ENCODE data around the gene COL28A1. TPM values are rescaled to one million over a fixed set of nuclear protein-coding genes. Genes with fewer than 3 reads are reported as not detected.

Gene COL28A1
- total RNA-seq, 1 experiment from 2014 or later: 2.2 TPM

- Histone ChIP-seq H3K36me3 (ENCODE audit: low read depth) (no peaks in the 10 kb centered on the region), H3K79me2 (ENCODE audit: low read depth) (no peaks in the 10 kb centered on the region), H3K9me3 (ENCODE audit: insufficient read depth, low read depth) (no peaks in the 10 kb centered on the region), H3K4me2 (peak overlapping the region; percentile 43), H3K9me2 (ENCODE audit: insufficient read depth) (no peaks in the 10 kb centered on the region), H3F3A (ENCODE audit: insufficient read depth, low read depth) (peaks cover 15% of the 10 kb centered on the region; the same call in 1 of the 2 replicates), H3K27me3 (ENCODE audit: insufficient read depth, low read depth) (no peaks in the 10 kb centered on the region), H2AFZ (no peak overlapping the region), H3K4me3 (no peak overlapping the region), H4K20me1 (ENCODE audit: insufficient read depth) (no peaks in the 10 kb centered on the region), H3K4me1 (replicated peaks; ENCODE audit: insufficient read depth) (peaks cover 24% of the 10 kb centered on the region), H3K27ac (peak overlapping the region; percentile 37)
- DNase-seq: peak in 1 of 2 experiments; percentile 94
- intact Hi-C loops (cut with micrococcal nuclease; ENCODE audit: unreplicated experiment): loop anchor here (5.0 kb wide), 1 partner anchor 222 kb away; no protein-coding TSS in a partner anchor
- ChIA-PET CTCF (no interaction called here), POLR2A (ENCODE audit: unreplicated experiment) (no interaction called here)
- no peak for TF ChIP-seq EZH2 (IDR thresholded peaks at IDR 0.05; ENCODE audit: low read depth)
- no TSS peak for BruUV-seq (replicated peaks)
Measured at GRCh38 chr7:7324698-7325097, 211.0 kb downstream of the COL28A1 start.

DNA sequence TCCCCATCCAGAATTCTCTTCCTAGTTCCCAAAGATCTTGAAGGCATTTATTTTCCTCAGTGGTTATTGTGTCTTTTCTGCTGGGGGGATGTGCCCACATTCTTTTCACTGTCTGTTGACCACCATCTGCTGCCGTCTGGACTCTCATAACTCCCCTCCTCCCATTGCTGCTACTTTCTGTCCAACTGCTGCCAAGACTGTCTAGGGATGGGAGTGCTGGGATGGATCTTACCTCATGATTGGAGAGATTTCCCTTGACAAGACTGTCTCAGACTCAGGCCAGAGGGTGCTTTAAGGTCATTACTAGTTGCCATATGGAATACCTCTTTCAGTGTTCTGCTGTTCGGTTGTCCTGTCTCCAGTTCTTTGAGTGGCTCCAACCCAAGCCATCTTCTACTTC lies 211.8 kb downstream of the COL28A1 start:
- Histone ChIP-seq H3K9me3 (ENCODE audit: insufficient read depth, low read depth) (no peaks in the 10 kb centered on the region), H3K4me3 (no peak overlapping the region), H3K9me2 (ENCODE audit: insufficient read depth) (no peaks in the 10 kb centered on the region), H3F3A (ENCODE audit: insufficient read depth, low read depth) (peaks cover 15% of the 10 kb centered on the region; the same call in 1 of the 2 replicates), H2AFZ (no peak overlapping the region), H3K4me1 (replicated peaks; ENCODE audit: insufficient read depth) (peaks cover 24% of the 10 kb centered on the region), H4K20me1 (ENCODE audit: insufficient read depth) (no peaks in the 10 kb centered on the region), H3K79me2 (ENCODE audit: low read depth) (no peaks in the 10 kb centered on the region), H3K4me2 (peak overlapping the region; percentile 43), H3K27ac (peak overlapping the region; percentile 37; the same call in 1 of the 2 replicates), H3K36me3 (ENCODE audit: low read depth) (no peaks in the 10 kb centered on the region), H3K27me3 (ENCODE audit: insufficient read depth, low read depth) (no peaks in the 10 kb centered on the region)
- intact Hi-C loops (cut with micrococcal nuclease; ENCODE audit: unreplicated experiment): loop anchor here (5.0 kb wide), 1 partner anchor 222 kb away; no protein-coding TSS in a partner anchor
- DNase-seq: no peak
- POLR2A ChIA-PET (ENCODE audit: unreplicated experiment): no interaction called here
- CTCF ChIA-PET: no interaction called here
- BruUV-seq (replicated peaks): no TSS peak
- no peak for TF ChIP-seq CTCF (conservative IDR thresholded peaks at IDR 0.05)
- TF ChIP-seq EZH2 (IDR thresholded peaks at IDR 0.05; ENCODE audit: low read depth): no peak

DNA sequence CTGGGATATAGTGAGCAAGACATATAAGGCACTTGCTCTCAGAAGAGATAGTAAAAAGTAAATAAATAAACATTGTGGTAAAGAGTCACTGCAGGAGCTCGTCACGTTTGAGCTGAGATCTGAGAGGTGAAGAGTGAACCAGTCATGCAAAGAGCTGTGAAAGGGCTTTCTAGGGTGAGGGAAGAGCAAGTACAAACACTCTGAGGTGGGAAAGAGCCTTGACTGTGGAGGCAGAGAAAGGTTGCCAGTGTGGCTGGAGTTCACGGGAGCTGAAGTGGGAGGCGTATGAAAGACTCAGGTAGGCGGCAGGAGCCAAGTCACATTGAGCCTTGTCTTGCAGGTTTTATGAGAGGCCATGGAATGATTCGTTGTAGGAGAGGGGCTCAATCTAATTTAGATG lies 212.3 kb downstream of the COL28A1 start:
- Histone ChIP-seq H3K4me3 (no peak overlapping the region), H3K27me3 (ENCODE audit: insufficient read depth, low read depth) (no peaks in the 10 kb centered on the region), H3K4me2 (no peak overlapping the region), H4K20me1 (ENCODE audit: insufficient read depth) (no peaks in the 10 kb centered on the region), H2AFZ (no peak overlapping the region), H3K79me2 (ENCODE audit: low read depth) (no peaks in the 10 kb centered on the region), H3K9me3 (ENCODE audit: insufficient read depth, low read depth) (no peaks in the 10 kb centered on the region), H3K36me3 (ENCODE audit: low read depth) (no peaks in the 10 kb centered on the region), H3K27ac (no peak overlapping the region), H3F3A (ENCODE audit: insufficient read depth, low read depth) (peaks cover 15% of the 10 kb centered on the region; the same call in 1 of the 2 replicates), H3K4me1 (replicated peaks; ENCODE audit: insufficient read depth) (peaks cover 24% of the 10 kb centered on the region), H3K9me2 (ENCODE audit: insufficient read depth) (no peaks in the 10 kb centered on the region)
- DNase-seq: no peak
- BruUV-seq (replicated peaks): no TSS peak
- ChIA-PET POLR2A (ENCODE audit: unreplicated experiment) (no interaction called here), CTCF (no interaction called here)
- intact Hi-C loops (cut with micrococcal nuclease; ENCODE audit: unreplicated experiment): loop anchor here (5.0 kb wide), 1 partner anchor 221 kb away; no protein-coding TSS in a partner anchor
- no peak for TF ChIP-seq EZH2 (IDR thresholded peaks at IDR 0.05; ENCODE audit: low read depth)
- TF ChIP-seq CTCF (conservative IDR thresholded peaks at IDR 0.05): no peak

DNA sequence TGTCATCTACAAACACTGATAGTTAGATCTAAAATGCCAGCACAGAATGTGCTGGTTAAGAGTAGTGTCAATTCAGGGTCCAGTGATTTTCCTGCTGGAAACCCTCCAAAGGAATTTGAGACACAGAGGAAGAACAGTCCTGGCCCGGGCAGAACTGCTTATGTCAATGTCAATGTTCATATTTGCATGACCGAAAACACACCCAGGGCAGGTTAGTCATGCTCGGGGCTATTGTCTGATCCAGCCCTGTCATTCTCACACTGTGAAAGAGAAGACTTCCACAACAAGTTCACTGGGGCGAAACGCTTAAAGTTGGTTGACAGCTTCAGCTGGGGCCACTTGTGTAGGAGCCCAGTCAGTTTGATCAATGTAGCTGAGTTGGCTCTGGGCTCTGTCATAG lies 214.0 kb downstream of the COL28A1 start:
- Histone ChIP-seq H3K4me3 (no peak overlapping the region), H4K20me1 (ENCODE audit: insufficient read depth) (no peaks in the 10 kb centered on the region), H3K9me3 (ENCODE audit: insufficient read depth, low read depth) (no peaks in the 10 kb centered on the region), H3K4me1 (replicated peaks; ENCODE audit: insufficient read depth) (peaks cover 24% of the 10 kb centered on the region), H3K79me2 (ENCODE audit: low read depth) (no peaks in the 10 kb centered on the region), H3K4me2 (no peak overlapping the region), H3K9me2 (ENCODE audit: insufficient read depth) (no peaks in the 10 kb centered on the region), H3F3A (ENCODE audit: insufficient read depth, low read depth) (peaks cover 15% of the 10 kb centered on the region; the same call in 1 of the 2 replicates), H3K27me3 (ENCODE audit: insufficient read depth, low read depth) (no peaks in the 10 kb centered on the region), H2AFZ (no peak overlapping the region), H3K27ac (no peak overlapping the region), H3K36me3 (ENCODE audit: low read depth) (no peaks in the 10 kb centered on the region)
- no peak for TF ChIP-seq EZH2 (IDR thresholded peaks at IDR 0.05; ENCODE audit: low read depth)
- TF ChIP-seq CTCF (conservative IDR thresholded peaks at IDR 0.05): no peak
- intact Hi-C loops (cut with micrococcal nuclease; ENCODE audit: unreplicated experiment): loop anchor here (1.0 to 5.0 kb wide), 2 partner anchors 33 to 219 kb away; no protein-coding TSS in a partner anchor
- ChIA-PET CTCF (no interaction called here), POLR2A (ENCODE audit: unreplicated experiment) (interaction anchor here (0.5 kb wide), 1 partner anchor 243 kb away, joined by 3 read pairs; no protein-coding TSS in a partner anchor)
- peak; percentile 57 to 72 for DNase-seq
- no TSS peak for BruUV-seq (replicated peaks)
